Ectodermal cell (in vitro differentiated cells): ENCODE results near the gene APC2.
A peak's percentile ranks its signal among the peaks of the same experiment; 100 is the strongest.
"Not testable (repeated sequence)": the region's sequence is repeated elsewhere in the genome, so short reads cannot be mapped to it uniquely, and the experiment has no call there.

Source experiments
- H3K27ac ChIP-seq: 2 replicates; pipeline ENCODE4 v1.7.0; 2013; ENCODE audit warnings: mild to moderate bottlenecking, low read depth, low read length; ENCODE audit not compliant: insufficient read depth, poor library complexity, severe bottlenecking
- H3K27me3 ChIP-seq: 2 replicates; pipeline ENCODE4 v1.7.0; 2013; ENCODE audit warnings: mild to moderate bottlenecking, low read length; ENCODE audit not compliant: insufficient read depth, control insufficient read depth, poor library complexity, severe bottlenecking
- H3K36me3 ChIP-seq: one replicate; pipeline ENCODE4 v1.7.0; 2013; ENCODE audit warnings: low read length; ENCODE audit not compliant: control insufficient read depth, insufficient read depth
- H3K4me1 ChIP-seq: one replicate; pipeline ENCODE4 v1.7.0; 2013; ENCODE audit warnings: low read length; ENCODE audit not compliant: control insufficient read depth, insufficient read depth
- H3K4me3 ChIP-seq: 2 replicates; pipeline ENCODE4 v1.7.0; 2013; ENCODE audit warnings: low read depth, low read length, control low read depth; ENCODE audit not compliant: insufficient read depth
- H3K9me3 ChIP-seq: 2 replicates; pipeline ENCODE4 v1.7.0; 2013; ENCODE audit warnings: mild to moderate bottlenecking, low read length, moderate library complexity; ENCODE audit not compliant: control insufficient read depth
- WGBS, 2 experiments: methylation state at CpG; one replicate each; pipeline ENCODE4 v1.1.7; 2013; ENCODE audit warnings: missing lambda C conversion rate in 2 of 2; 5-methylcytosine and 5-hydroxymethylcytosine counted together

APC2 gene

DNA sequence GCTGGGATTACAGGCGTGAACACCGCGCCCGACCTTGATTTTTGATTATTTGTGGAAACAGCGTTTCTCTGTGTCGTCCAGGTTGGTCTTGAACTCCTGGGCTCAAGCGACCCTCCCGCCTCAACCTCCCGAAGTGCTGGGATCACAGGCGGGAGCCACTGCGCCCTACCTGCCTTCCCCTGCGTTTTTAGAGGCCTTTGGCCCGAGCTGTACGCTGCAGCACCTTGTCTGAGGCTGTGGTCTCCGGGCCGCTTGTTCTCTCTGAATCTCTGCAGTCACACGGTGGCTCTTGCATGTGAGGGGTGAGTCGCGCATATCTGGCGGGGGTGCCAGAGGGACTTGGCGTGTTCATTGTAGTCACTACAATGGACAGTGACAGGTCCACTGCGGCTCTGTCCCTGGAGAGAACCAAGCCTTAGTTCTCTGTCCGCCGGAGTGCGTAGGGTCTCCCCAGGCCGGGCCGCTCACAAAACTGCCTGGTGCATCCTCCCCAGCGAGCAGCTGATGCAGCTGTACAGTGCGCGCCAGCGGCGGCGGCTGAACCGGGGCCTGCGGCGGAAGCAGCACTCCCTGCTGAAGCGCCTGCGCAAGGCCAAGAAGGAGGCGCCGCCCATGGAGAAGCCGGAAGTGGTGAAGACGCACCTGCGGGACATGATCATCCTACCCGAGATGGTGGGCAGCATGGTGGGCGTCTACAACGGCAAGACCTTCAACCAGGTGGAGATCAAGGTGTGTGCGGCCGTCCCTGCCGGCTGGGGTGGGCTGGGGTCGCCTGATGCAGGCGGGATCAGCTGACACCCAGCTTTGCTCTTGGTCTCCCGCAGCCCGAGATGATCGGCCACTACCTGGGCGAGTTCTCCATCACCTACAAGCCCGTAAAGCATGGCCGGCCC lies 10.2 kb upstream of the APC2 start:
- not testable (repeated sequence) for H3K27me3 ChIP-seq, H3K27ac ChIP-seq, H3K4me1 ChIP-seq, H3K9me3 ChIP-seq
- WGBS, 2 experiments = 87 to 88% methylated on average over 57 of the region's 57 CpGs
- Histone ChIP-seq H3K36me3 (peaks cover 23% of the 10 kb centered on the region), H3K4me3 (peak overlapping the region; percentile 86)

DNA sequence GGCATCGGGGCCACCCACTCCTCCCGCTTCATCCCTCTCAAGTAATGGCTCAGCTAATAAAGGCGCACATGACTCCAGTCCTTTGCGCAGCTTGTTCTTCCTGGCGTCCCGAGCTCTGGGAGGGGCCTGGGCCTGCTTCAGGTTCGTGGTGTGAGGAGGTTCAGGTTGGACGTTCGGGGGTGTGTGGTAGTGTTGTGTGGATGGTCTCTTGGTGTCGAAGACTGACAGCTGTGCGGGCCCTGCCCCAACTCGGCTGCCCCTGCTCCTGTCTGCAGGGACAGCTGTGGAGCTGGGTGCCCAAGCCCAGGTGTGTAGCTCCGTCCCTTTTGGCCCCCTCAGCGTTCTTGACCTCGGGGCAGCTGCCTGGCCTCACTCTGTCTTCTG lies 9.5 kb upstream of the APC2 start:
- 96% methylated on average over 15 of the region's 15 CpGs for WGBS, 2 experiments
- peaks cover 9% of the 10 kb centered on the region for H3K27me3 ChIP-seq
- no peak overlapping the region for H3K4me3 ChIP-seq

DNA sequence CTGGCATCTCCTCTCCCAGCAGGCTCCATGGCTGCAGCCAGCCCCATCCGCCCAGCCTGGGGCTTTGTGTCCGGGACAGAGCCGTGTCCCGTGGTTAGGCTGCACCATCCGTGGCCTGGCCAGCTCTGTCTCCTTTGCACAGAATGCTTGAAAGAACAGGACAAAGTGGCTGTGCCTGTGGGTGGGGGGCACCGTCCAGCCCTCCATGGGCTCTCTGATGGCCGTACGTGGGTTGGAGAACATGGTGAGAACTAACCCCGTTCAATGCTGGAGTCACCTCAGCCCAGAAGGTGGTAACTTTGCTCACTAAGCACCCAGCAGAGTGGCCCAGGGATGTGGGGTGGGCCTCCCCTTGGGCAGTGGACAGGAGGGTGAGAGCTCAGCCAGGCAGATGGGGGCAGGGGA lies 8.9 kb upstream of the APC2 start:
- WGBS, 2 experiments = 94% methylated on average over 9 of the region's 9 CpGs
- H3K27me3 ChIP-seq = peaks cover 15% of the 10 kb centered on the region
- H3K4me3 ChIP-seq = no peak overlapping the region
- no peak overlapping the region for H3K27ac ChIP-seq
- peaks cover 23% of the 10 kb centered on the region for H3K36me3 ChIP-seq
- H3K9me3 ChIP-seq = no peaks in the 10 kb centered on the region
- peaks cover 7% of the 10 kb centered on the region for H3K4me1 ChIP-seq

More for the DNA sequence above, 9.5 kb upstream of the APC2 start:
- no peaks in the 10 kb centered on the region for H3K9me3 ChIP-seq
- no peak overlapping the region for H3K27ac ChIP-seq
- peaks cover 7% of the 10 kb centered on the region for H3K4me1 ChIP-seq
- H3K36me3 ChIP-seq = peaks cover 23% of the 10 kb centered on the region

DNA sequence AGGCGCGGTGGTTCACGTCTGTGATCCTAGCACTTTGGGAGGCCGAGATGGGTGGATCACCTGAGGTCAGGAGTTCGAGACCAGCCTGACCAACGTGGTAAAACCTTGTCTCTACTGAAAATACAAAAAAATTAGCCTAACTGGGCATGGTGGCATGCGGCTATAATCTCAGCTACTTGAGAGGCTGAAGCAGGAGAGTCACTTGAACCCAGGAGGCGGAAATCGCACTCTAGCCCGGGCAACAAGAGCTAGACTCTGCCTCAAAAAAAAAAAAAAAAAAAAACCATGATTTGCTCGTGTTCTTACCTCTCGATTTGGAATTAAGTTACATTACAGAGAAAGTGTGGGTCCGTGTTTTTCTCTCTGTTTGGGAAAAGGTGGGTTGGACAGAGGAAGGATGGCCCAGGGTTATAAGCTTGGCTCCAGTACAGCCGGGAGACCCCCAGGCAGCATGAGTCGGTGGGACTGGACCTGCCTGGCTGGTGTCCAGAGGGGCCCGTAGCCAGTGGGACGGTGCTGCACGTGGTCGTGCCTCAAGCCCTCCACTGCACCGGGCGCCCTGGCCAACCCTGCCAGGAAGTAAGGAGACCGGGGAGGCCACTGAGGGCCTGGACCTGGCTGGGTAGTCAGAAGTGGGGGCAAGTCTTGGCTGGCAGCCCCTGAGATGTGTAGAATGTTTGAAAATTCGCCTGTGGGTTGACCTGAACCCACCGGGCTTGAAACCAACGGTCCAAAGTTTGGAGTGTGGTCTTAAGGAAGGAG lies 8.1 kb upstream of the APC2 start:
- Histone ChIP-seq H3K36me3 (peaks cover 23% of the 10 kb centered on the region), H3K27ac (no peak overlapping the region), H3K27me3 (peaks cover 24% of the 10 kb centered on the region), H3K9me3 (no peaks in the 10 kb centered on the region), H3K4me1 (peaks cover 11% of the 10 kb centered on the region), H3K4me3 (no peak overlapping the region)
- WGBS, 2 experiments = 95% methylated on average over 25 of the region's 25 CpGs

DNA sequence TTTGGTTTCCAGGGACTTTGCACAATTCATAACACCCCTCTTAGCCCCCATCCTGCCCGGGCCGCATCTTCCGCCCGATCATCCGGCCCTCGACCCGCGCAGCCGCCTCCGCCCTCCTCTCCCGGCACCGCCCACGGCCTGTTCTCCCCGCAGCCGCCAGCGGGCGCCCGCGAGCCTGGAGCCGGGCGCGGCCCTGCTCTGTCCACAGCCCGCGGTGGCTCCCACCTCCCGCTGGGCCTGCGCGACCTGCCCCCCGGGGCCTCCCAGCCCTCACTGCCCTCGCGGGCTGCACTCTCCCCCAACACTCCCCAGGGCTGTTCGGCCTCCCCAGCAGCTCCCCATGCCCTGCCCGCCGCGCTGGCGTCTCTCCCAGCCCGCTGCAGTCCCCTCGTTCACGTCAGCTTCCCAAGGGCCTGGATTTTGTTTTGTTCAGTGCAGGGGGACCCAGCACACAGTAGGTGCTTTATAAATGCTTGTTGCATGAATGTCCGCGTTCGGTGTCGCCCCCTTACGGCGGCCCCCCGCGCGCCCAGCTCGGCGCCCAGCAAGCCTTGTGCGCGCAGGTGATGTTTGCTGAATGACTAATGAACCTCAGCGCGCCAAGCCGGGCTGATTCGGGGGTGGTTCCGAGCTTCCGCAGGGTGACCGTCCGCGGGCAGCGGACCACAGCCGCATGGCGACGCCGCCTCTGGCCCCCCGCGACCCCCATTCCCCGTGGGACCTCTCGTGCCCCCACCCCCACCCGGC lies 4.6 kb upstream of the APC2 start:
- Histone ChIP-seq H3K4me1 (peaks cover 9% of the 10 kb centered on the region), H3K36me3 (peaks cover 19% of the 10 kb centered on the region), H3K4me3 (peak overlapping the region; percentile 56), H3K27me3 (peaks cover 58% of the 10 kb centered on the region), H3K9me3 (no peaks in the 10 kb centered on the region), H3K27ac (no peak overlapping the region)
- WGBS, 2 experiments = 3 to 5% methylated on average over 69 to 70 of the region's 70 CpGs

DNA sequence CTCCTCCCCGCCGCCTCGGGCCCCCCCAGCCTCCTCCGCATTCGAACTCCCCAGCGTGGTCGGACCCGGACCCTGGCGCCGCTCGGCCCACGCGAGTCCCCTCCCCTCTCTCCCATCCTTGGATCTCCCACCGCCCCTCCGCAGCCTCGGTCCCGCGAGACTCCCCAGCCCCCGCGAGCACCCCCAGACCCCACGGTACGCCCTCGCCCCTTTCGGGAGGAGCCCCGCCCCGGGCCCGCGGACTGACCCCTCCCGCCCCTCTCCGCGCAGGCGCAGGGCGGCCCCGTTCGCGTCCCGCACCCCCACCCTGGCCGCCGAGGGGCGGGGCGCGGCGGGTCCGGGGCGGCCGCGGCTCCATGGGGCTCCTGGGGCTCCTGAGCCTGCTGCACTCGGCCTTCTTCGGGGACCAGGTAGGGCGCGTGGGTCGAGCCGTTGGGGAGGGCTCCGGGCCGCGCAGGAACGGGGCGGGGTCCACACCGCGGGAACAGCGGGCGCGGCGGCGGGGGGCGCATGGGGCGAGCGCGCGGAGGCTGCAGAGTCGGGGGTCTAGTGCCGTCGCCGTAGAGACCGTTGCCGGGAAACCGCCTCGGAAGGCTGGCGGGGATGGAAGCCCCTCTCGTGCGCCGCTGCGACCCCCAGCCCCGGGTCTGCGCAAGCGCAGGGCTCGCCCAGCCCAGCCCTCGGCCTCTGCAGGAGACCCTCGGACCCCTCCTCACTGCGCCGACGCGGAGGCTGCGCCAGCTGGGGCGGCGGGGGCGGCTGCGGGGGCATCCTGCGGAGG lies 3.8 kb upstream of the APC2 start:
- H3K4me1 ChIP-seq = peaks cover 9% of the 10 kb centered on the region
- peaks cover 66% of the 10 kb centered on the region for H3K27me3 ChIP-seq
- WGBS, 2 experiments = 2 to 3% methylated on average over 98 to 99 of the region's 99 CpGs
- no peaks in the 10 kb centered on the region for H3K9me3 ChIP-seq
- H3K4me3 ChIP-seq = peak overlapping the region; percentile 56
- peaks cover 12% of the 10 kb centered on the region for H3K36me3 ChIP-seq
- H3K27ac ChIP-seq = peak overlapping the region; percentile 44

DNA sequence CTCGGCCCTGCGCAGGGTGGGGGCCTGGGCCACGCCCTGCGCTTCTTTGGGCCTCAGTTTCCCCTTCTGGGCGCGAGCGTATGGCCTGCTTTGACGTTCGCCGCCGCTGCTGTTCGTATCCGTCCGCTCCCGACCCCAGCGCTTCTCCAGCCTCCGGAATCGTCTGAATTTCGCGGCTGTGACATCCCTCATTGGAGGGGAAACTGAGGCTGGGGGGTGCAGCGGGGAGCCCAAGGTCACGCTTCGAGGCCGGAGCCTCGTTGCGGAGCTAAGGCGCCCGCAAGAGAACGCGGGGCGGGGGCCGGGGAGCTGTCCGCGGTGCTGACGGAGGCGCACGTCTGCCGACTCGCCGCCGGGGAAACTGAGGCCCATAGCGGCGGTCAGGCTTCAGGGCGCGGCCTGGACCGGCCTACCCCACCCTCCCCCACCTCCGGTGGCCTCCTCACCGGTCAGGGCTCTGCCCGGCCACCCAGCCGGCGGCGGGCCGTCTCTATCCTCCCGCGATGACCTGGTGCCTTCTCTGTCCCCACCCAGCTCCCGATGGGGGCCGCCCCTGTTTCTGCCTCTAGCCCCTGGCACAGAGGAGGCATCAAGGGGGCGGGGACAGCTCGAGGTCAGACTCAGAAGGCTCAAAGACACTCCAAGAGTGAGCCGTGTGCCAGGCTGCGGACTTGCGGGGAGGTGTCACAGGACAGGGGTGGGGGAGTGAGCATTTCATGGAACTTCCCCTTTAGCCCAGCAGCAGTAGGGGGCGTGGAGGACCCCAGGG lies 3.0 kb upstream of the APC2 start:
- no peak overlapping the region for H3K27ac ChIP-seq
- H3K9me3 ChIP-seq = no peaks in the 10 kb centered on the region
- peaks cover 4% of the 10 kb centered on the region for H3K36me3 ChIP-seq
- peaks cover 74% of the 10 kb centered on the region for H3K27me3 ChIP-seq
- WGBS, 2 experiments = 6% methylated on average over 63 of the region's 63 CpGs
- H3K4me1 ChIP-seq = peaks cover 13% of the 10 kb centered on the region
- peak overlapping the region; percentile 56 for H3K4me3 ChIP-seq

DNA sequence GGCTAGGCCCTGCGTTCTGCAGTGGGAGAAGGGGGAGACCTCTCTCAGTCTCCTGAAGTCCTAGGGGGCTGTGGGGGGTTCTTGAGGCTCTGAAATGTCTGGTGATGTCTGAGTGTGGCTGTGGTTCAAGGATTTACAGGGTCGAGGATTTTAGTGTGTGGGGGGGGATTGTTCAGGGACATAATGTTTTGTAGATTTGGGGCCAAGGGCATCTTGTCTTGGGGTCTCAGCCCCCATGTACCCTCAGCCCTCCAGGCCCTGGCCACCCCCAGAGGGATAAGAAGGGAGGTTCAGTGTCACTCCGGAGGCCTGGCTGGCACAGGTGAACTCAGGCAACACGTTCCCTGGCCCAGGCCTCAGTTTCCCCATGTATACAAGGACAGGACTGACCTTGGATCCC lies 2.4 kb upstream of the APC2 start:
- 36 to 39% methylated on average over 4 of the region's 4 CpGs for WGBS, 2 experiments
- H3K36me3 ChIP-seq = no peaks in the 10 kb centered on the region
- H3K4me1 ChIP-seq = peaks cover 17% of the 10 kb centered on the region
- H3K27me3 ChIP-seq = peaks cover 79% of the 10 kb centered on the region
- no peaks in the 10 kb centered on the region for H3K9me3 ChIP-seq
- no peak overlapping the region for H3K27ac ChIP-seq
- H3K4me3 ChIP-seq = no peak overlapping the region

DNA sequence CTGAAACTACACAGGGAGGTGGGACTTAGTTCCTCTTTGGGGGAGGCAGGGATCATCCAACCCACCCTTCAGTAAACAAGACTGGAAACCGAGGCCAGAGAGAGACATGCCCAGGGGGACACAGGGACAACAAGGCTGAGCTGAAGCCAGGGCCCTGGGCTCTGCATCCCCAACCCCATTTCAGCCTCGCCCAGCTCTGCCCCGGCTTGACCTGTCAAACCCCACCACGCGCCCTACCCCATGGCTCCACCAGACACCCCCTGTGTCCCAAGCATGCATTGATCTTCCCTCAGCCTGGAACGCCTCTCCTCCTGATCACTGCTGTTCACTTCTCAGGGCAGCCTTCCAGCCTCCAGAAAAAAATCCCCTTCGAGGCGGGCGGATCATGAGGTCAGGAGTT lies 2.0 kb upstream of the APC2 start:
- Histone ChIP-seq H3K27me3 (peaks cover 84% of the 10 kb centered on the region), H3K27ac (no peak overlapping the region)

More for the DNA sequence above, 2.0 kb upstream of the APC2 start:
- Histone ChIP-seq H3K4me1 (peaks cover 21% of the 10 kb centered on the region), H3K36me3 (no peaks in the 10 kb centered on the region), H3K9me3 (no peaks in the 10 kb centered on the region), H3K4me3 (no peak overlapping the region)
- WGBS, 2 experiments = 84 to 85% methylated on average over 9 of the region's 9 CpGs
